ENCODE results near the gene INPP5A.

- no peak for TF ChIP-seq CTCF (conservative IDR thresholded peaks at IDR 0.05; ENCODE audit: low read length)
- TF ChIP-seq EZH2phosphoT487 (IDR thresholded peaks at IDR 0.05; ENCODE audit: borderline replicate concordance) = no peak
Observed at GRCh38 chr10:132602614-132603013, 65.0 kb downstream of the INPP5A start.

Data from Loucy (cell line).